SKM-1 treated with dmso at 0.1 percent for 144 hours (cell line): ENCODE data around the gene AJM1.

Experiments
- DNase-seq: peaks from one replicate; lab custom pipeline; 2025; ENCODE audit not compliant: unreplicated experiment; lab: John Stamatoyannopoulos, UW

Gene AJM1

GRCh38 chr9:136853596-136854112 is 11.4 kb downstream of the AJM1 start:
- no peak for DNase-seq

- DNase-seq, result no peak
Observed at GRCh38 chr9:136854113-136854841, 12.0 kb downstream of the AJM1 start.

GRCh38 chr9:136854842-136855460 is 12.7 kb downstream of the AJM1 start:
- no peak for DNase-seq

- no peak for DNase-seq
Observed at GRCh38 chr9:136855461-136856078, 13.3 kb downstream of the AJM1 start.

- DNase-seq, result no peak
Observed at GRCh38 chr9:136856079-136856476, 13.8 kb downstream of the AJM1 start.

GRCh38 chr9:136856541-136857141 is 14.4 kb downstream of the AJM1 start:
- no peak for DNase-seq

- DNase-seq, result no peak
Observed at GRCh38 chr9:136857166-136857565, 14.9 kb downstream of the AJM1 start.

GRCh38 chr9:136857581-136858412 is 15.5 kb downstream of the AJM1 start:
- DNase-seq, result no peak

- no peak for DNase-seq
Observed at GRCh38 chr9:136858452-136858843, 16.2 kb downstream of the AJM1 start.

GRCh38 chr9:136858844-136859757 is 16.8 kb downstream of the AJM1 start:
- no peak for DNase-seq

GRCh38 chr9:136860529-136860928 is 18.3 kb downstream of the AJM1 start:
- no peak for DNase-seq

- no peak for DNase-seq
Observed at GRCh38 chr9:136860933-136861873, 18.9 kb downstream of the AJM1 start.

GRCh38 chr9:136861874-136862457 is 19.7 kb downstream of the AJM1 start:
- DNase-seq, result no peak

- DNase-seq, result no peak
Observed at GRCh38 chr9:136862849-136863622, 20.8 kb downstream of the AJM1 start.

GRCh38 chr9:136863623-136864273 is 21.5 kb downstream of the AJM1 start:
- no peak for DNase-seq

GRCh38 chr9:136865041-136865767 is 22.9 kb downstream of the AJM1 start:
- DNase-seq, result no peak

- DNase-seq, result no peak
Observed at GRCh38 chr9:136865768-136866103, 23.5 kb downstream of the AJM1 start.
